Suprapubic skin (tissue), 4 donors: Measurements from ENCODE around the gene CHRNB4.

Source experiments
- CTCF ChIP-seq, 2 donors: fragments of 200-600 bp in 1 of 2; fragments of 450-650 bp in 1 of 2; sonication (generic) in 1 of 2; IDR thresholded peaks; one replicate each; pipeline ENCODE4 v1.5.1; 2016 to 2019; ENCODE audit warnings: antibody characterized with exemption in 2 of 2, mild to moderate bottlenecking in 1 of 2, moderate library complexity in 1 of 2
- EP300 ChIP-seq: sonication (generic); formaldehyde crosslinking; IDR thresholded peaks from one replicate; pipeline ENCODE4 v1.6.1; 2017; ENCODE audit warnings: antibody characterized with exemption
- POLR2A ChIP-seq, 2 donors: fragments of 450-650 bp; IDR thresholded peaks; one replicate each; pipeline ENCODE4 v1.6.1; 2017; ENCODE audit warnings: antibody characterized with exemption in 2 of 2, mild to moderate bottlenecking in 2 of 2, moderate library complexity in 2 of 2
- POLR2AphosphoS5 ChIP-seq, 3 donors: sonication (generic); formaldehyde crosslinking; IDR thresholded peaks; one replicate each; pipeline ENCODE4 v1.6.1; 2017; ENCODE audit warnings: antibody characterized with exemption in 3 of 3

GRCh38 chr15:78597583-78597982, 43.4 kb downstream of the CHRNB4 start:
- TF ChIP-seq POLR2A (IDR thresholded peaks at IDR 0.05): no peak
- no peak for TF ChIP-seq CTCF (IDR thresholded peaks at IDR 0.05)
- no peak for TF ChIP-seq POLR2AphosphoS5 (IDR thresholded peaks at IDR 0.05)
- TF ChIP-seq EP300: no peak
